Measurements from ENCODE around the gene OR2G3. TPM values are rescaled to one million over a fixed set of nuclear protein-coding genes. Genes with fewer than 3 reads are reported as not detected.

Gene OR2G3
- total RNA-seq, 1 donor from 2014 or later, result not detected

DNA sequence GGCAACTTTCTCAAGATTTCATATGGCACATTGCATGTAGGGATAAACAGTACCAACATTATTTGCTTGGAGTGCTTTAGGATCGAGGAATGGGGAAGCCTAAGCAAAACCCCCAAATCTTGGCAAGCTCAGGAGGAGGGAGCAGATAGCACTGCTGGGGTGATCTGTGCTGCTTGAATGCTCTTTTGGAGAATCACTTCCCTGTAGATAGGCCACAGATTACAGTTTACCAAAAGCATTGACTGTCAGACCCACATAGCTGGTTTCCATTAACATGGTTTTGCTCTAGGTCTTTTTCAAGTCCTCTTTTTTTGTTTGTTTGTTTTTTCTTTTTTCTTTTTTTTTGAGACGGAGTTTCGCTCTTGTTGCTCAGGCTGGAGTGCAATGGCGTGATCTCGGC, 37.4 kb downstream of the OR2G3 start:
- H3K36me3 ChIP-seq, result no peaks in the 10 kb centered on the region
- intact Hi-C loops (cut with micrococcal nuclease), result no loop called here

GRCh38 chr1:247646867-247647266, 41.5 kb downstream of the OR2G3 start:
- no peaks in the 10 kb centered on the region for H3K36me3 ChIP-seq
- H3K27ac ChIP-seq (replicated peaks), result no peak overlapping the region
- no peak for DNase-seq
- intact Hi-C loops (cut with micrococcal nuclease), result no loop called here
- TF ChIP-seq CTCF (IDR thresholded peaks at IDR 0.05; ENCODE audit: borderline replicate concordance), result no peak
- H3K27me3 ChIP-seq (ENCODE audit: low read depth), result no peaks in the 10 kb centered on the region
- H3K4me3 ChIP-seq, result no peak overlapping the region
- H3K9me3 ChIP-seq (replicated peaks), result peaks cover 4% of the 10 kb centered on the region
- no peaks in the 10 kb centered on the region for H3K4me1 ChIP-seq

More for the DNA sequence above, 37.4 kb downstream of the OR2G3 start:
- no peak overlapping the region for H3K27ac ChIP-seq (replicated peaks)
- peaks cover 3% of the 10 kb centered on the region for H3K4me1 ChIP-seq
- TF ChIP-seq CTCF (IDR thresholded peaks at IDR 0.05; ENCODE audit: borderline replicate concordance), result no peak
- DNase-seq, result no peak
- peaks cover 4% of the 10 kb centered on the region for H3K9me3 ChIP-seq (replicated peaks)
- H3K4me3 ChIP-seq, result no peak overlapping the region
- peaks cover 20% of the 10 kb centered on the region for H3K27me3 ChIP-seq (ENCODE audit: low read depth)

DNA sequence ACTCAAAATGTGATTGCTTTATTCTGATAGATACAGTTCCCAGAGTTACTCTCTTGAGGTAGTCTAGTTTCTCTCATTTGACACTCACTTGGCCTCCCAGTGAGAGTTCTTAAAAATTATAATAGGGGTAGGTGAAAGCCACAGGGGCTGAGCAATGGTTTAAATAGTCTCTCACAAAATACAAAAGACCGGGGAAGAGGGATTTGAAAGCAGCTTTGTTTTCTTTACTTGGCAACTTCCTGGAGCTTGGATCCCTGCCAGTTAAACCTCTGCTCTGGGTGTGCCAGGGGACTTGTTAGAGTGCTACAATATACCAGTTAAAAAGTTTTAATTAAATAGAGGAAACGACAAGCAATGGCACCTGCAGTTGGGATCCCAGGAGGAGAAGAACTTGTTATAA, 42.5 kb downstream of the OR2G3 start:
- Histone ChIP-seq H3K4me3 (no peak overlapping the region), H3K9me3 (replicated peaks) (no peaks in the 10 kb centered on the region), H3K4me1 (no peaks in the 10 kb centered on the region), H3K36me3 (no peaks in the 10 kb centered on the region), H3K27me3 (ENCODE audit: low read depth) (no peaks in the 10 kb centered on the region), H3K27ac (replicated peaks) (no peak overlapping the region)
- no peak for DNase-seq
- TF ChIP-seq CTCF (IDR thresholded peaks at IDR 0.05; ENCODE audit: borderline replicate concordance), result no peak
- intact Hi-C loops (cut with micrococcal nuclease), result no loop called here

DNA sequence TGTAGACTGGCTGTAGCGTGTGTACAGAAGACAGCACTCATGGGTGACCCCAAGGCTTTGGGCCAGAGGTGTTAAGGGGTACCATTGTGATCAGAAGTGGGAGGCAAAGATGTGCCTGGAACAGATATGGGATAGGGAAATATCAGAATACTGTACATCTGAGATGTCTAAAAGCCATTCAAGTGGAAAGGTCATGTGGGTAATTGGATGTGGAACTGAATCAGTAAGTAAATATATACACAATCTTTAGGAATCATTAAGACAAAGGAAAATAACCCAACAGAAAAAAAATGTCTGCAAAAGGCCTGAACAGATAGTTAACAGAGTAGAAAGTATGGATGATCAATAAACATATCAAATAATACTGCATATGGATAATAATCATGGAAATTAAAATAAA, 47.7 kb downstream of the OR2G3 start:
- no peaks in the 10 kb centered on the region for H3K4me1 ChIP-seq
- no peak for DNase-seq
- intact Hi-C loops (cut with micrococcal nuclease), result no loop called here

More for the DNA sequence above, 47.7 kb downstream of the OR2G3 start:
- TF ChIP-seq CTCF (IDR thresholded peaks at IDR 0.05; ENCODE audit: borderline replicate concordance), result no peak
- Histone ChIP-seq H3K36me3 (no peaks in the 10 kb centered on the region), H3K27ac (replicated peaks) (no peak overlapping the region), H3K9me3 (replicated peaks) (no peaks in the 10 kb centered on the region), H3K4me3 (no peak overlapping the region), H3K27me3 (ENCODE audit: low read depth) (no peaks in the 10 kb centered on the region)

Other genes starting within 250 kb of the OR2G3 start
- 0.66 TPM for gene NLRP3, start 189.4 kb upstream of the OR2G3 start, total RNA-seq
- gene OR2B11, start 147.5 kb upstream of the OR2G3 start, total RNA-seq, result not detected
- gene OR2C3, start 69.1 kb upstream of the OR2G3 start, total RNA-seq, result not detected
- gene GCSAML, start 56.5 kb upstream of the OR2G3 start, total RNA-seq, result 0.19 TPM
- not detected for gene OR2G2, start 17.2 kb upstream of the OR2G3 start, total RNA-seq
- not detected for gene OR13G1, start 74.2 kb downstream of the OR2G3 start, total RNA-seq
- not detected for gene OR6F1, start 111.1 kb downstream of the OR2G3 start, total RNA-seq
- not detected for gene OR14K1, start 133.0 kb downstream of the OR2G3 start, total RNA-seq
- gene OR14A2, start 142.6 kb downstream of the OR2G3 start, total RNA-seq, result not detected
- gene OR1C1, start 155.0 kb downstream of the OR2G3 start, total RNA-seq, result not detected
- not detected for gene OR14A16, start 218.5 kb downstream of the OR2G3 start, total RNA-seq
- gene OR11L1, start 236.3 kb downstream of the OR2G3 start, total RNA-seq, result not detected

Measured in left ventricle myocardium inferior (tissue), 1 donor.